Measurements from ENCODE around the gene BOLA1.

Gene BOLA1

DNA sequence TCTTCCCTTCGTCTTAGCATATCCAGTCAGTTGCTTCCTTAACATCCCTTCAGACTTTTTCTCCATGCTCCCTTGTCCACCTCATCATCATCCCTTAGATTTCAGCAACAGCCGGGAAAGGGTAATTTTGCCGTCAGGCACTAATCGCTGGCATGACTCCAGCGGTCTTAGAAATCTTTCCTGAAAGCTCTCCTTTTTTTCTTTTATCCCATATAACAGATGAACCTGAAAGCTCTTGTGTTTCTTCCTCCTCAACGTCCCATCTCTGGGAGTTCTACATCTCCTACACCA, 10.4 kb upstream of the BOLA1 start:
- no peak overlapping the region for H2AFZ ChIP-seq (ENCODE audit: low read depth, low read length)
- no peak overlapping the region for H3K4me3 ChIP-seq (ENCODE audit: low read depth in 1 of 2, low read length in 2 of 2)
- H3K79me2 ChIP-seq (ENCODE audit: insufficient read depth, low read length) = no peaks in the 10 kb centered on the region

DNA sequence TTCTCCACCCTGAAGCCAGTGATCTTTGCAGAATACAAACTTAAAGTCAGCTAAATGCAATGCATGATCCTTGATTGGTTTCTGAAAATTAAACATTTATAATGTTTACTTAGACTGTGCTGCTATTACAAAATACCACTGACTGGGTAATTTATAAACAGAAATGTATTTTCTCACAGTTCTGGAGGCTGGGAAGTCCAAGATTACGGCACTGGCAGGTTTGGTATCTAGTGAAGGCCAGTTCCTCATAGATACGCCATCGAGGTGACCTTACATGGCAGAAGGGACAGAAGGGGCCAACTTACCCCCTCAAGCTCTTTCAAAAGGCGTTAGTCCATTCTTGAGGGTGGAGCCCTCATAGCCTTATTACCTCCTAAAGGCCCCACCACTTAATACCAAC, 2.8 kb upstream of the BOLA1 start:
- Histone ChIP-seq H3K27ac (ENCODE audit: low read length) (no peak overlapping the region), H3K4me3 (ENCODE audit: low read depth in 1 of 2, low read length in 2 of 2) (no peak overlapping the region), H2AFZ (ENCODE audit: low read depth, low read length) (no peak overlapping the region), H4K20me1 (ENCODE audit: insufficient read depth, low read length) (no peaks in the 10 kb centered on the region), H3K27me3 (ENCODE audit: insufficient read depth, low read length, poor library complexity) (no peaks in the 10 kb centered on the region), H3K36me3 (ENCODE audit: insufficient read depth, low read length) (peaks cover 4% of the 10 kb centered on the region; the same call in 1 of the 2 replicates), H3K79me2 (ENCODE audit: insufficient read depth, low read length) (peaks cover 12% of the 10 kb centered on the region), H3K4me1 (ENCODE audit: insufficient read depth, low read length) (peaks cover 23% of the 10 kb centered on the region), H3K9me3 (ENCODE audit: insufficient read depth, low read length, severe bottlenecking) (no peaks in the 10 kb centered on the region), H3K9ac (ENCODE audit: low read depth, low read length) (no peak overlapping the region), H3K4me2 (ENCODE audit: insufficient read depth, low read length) (no peak overlapping the region)
- DNase-seq (no peak), ATAC-seq (ENCODE audit: insufficient read depth, low read depth) (no peak)
- TF ChIP-seq EZH2 (IDR thresholded peaks at IDR 0.05; ENCODE audit: borderline replicate concordance, low read depth, low read length, severe bottlenecking) = no peak
- TF ChIP-seq, protein P1, sequence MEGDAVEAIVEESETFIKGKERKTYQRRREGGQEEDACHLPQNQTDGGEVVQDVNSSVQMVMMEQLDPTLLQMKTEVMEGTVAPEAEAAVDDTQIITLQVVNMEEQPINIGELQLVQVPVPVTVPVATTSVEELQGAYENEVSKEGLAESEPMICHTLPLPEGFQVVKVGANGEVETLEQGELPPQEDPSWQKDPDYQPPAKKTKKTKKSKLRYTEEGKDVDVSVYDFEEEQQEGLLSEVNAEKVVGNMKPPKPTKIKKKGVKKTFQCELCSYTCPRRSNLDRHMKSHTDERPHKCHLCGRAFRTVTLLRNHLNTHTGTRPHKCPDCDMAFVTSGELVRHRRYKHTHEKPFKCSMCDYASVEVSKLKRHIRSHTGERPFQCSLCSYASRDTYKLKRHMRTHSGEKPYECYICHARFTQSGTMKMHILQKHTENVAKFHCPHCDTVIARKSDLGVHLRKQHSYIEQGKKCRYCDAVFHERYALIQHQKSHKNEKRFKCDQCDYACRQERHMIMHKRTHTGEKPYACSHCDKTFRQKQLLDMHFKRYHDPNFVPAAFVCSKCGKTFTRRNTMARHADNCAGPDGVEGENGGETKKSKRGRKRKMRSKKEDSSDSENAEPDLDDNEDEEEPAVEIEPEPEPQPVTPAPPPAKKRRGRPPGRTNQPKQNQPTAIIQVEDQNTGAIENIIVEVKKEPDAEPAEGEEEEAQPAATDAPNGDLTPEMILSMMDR (IDR thresholded peaks at IDR 0.05; ENCODE audit: borderline replicate concordance, extremely low read depth, low read length, poor library complexity, severe bottlenecking) = no peak

More for the DNA sequence above, 10.4 kb upstream of the BOLA1 start:
- no peak for TF ChIP-seq EZH2 (IDR thresholded peaks at IDR 0.05; ENCODE audit: borderline replicate concordance, low read depth, low read length, severe bottlenecking)
- TF ChIP-seq, protein P1 (IDR thresholded peaks at IDR 0.05; ENCODE audit: borderline replicate concordance, extremely low read depth, low read length, poor library complexity, severe bottlenecking) = no peak
- no peak overlapping the region for H3K27ac ChIP-seq (ENCODE audit: low read length)
- no peaks in the 10 kb centered on the region for H3K9me3 ChIP-seq (ENCODE audit: insufficient read depth, low read length, severe bottlenecking)
- H4K20me1 ChIP-seq (ENCODE audit: insufficient read depth, low read length) = no peaks in the 10 kb centered on the region
- no peak overlapping the region for H3K9ac ChIP-seq (ENCODE audit: low read depth, low read length)
- H3K36me3 ChIP-seq (ENCODE audit: insufficient read depth, low read length) = no peaks in the 10 kb centered on the region
- ATAC-seq (ENCODE audit: insufficient read depth, low read depth) (no peak), DNase-seq (no peak)
- H3K4me2 ChIP-seq (ENCODE audit: insufficient read depth, low read length) = no peak overlapping the region
- no peaks in the 10 kb centered on the region for H3K4me1 ChIP-seq (ENCODE audit: insufficient read depth, low read length)
- H3K27me3 ChIP-seq (ENCODE audit: insufficient read depth, low read length, poor library complexity) = no peaks in the 10 kb centered on the region

DNA sequence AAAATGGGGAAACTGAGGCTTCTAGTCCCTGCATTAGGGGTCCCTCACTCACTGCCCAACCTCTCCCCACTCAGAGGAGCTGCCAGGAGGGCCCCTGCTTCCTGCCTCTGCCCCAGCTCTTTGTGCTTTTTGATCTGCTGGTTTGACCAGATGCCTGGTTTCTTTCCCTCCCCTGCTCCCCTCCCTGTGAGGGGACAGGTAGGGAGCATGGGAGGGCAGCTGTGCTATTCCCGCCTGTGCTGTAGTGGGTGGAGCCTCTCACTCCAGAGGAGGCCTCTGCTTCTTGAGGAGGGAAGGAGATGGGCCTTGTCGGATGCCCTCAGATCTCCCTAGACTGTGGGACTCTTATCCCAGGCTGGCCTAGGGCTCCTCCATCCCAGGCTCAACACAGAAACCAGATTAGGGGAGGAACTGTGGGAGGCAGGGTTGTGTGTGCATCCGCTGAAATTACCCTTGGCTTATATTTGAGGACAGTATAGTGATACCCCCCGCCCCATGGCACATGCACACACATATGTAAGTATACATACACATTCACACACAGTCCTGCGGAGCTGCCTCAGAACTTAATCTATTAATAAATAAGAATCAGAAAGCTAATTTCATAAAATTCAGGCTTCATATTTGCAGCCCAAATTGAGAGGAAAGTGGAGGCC, 4.6 kb downstream of the BOLA1 start:
- H3K4me3 ChIP-seq (ENCODE audit: low read depth in 1 of 2, low read length in 2 of 2) = no peak overlapping the region
- H3K4me1 ChIP-seq (ENCODE audit: insufficient read depth, low read length) = peaks cover 19% of the 10 kb centered on the region
- H3K36me3 ChIP-seq (ENCODE audit: insufficient read depth, low read length) = peaks cover 59% of the 10 kb centered on the region
- H3K9ac ChIP-seq (ENCODE audit: low read depth, low read length) = no peak overlapping the region
- no peak overlapping the region for H3K27ac ChIP-seq (ENCODE audit: low read length)
- H3K27me3 ChIP-seq (ENCODE audit: insufficient read depth, low read length, poor library complexity) = no peaks in the 10 kb centered on the region
- no peaks in the 10 kb centered on the region for H3K9me3 ChIP-seq (ENCODE audit: insufficient read depth, low read length, severe bottlenecking)
- no peaks in the 10 kb centered on the region for H4K20me1 ChIP-seq (ENCODE audit: insufficient read depth, low read length)
- ATAC-seq (ENCODE audit: insufficient read depth, low read depth) (no peak), DNase-seq (no peak)
- TF ChIP-seq, protein P1 (IDR thresholded peaks at IDR 0.05; ENCODE audit: borderline replicate concordance, extremely low read depth, low read length, poor library complexity, severe bottlenecking) = no peak
- no peak for TF ChIP-seq EZH2 (IDR thresholded peaks at IDR 0.05; ENCODE audit: borderline replicate concordance, low read depth, low read length, severe bottlenecking)
- H3K4me2 ChIP-seq (ENCODE audit: insufficient read depth, low read length) = no peak overlapping the region
- peaks cover 12% of the 10 kb centered on the region for H3K79me2 ChIP-seq (ENCODE audit: insufficient read depth, low read length)
- H2AFZ ChIP-seq (ENCODE audit: low read depth, low read length) = no peak overlapping the region
